Breast epithelium (tissue), 4 donors: ENCODE results near the gene ZNF485. TPM values are rescaled to one million over a fixed set of nuclear protein-coding genes. Genes with fewer than 3 reads are reported as not detected.
"Not testable (repeated sequence)": the region's sequence is repeated elsewhere in the genome, so short reads cannot be mapped to it uniquely, and the experiment has no call there.

Experiments used
- DNase-seq, 2 donors: peaks; one replicate each; pipeline ENCODE4 v3.0.0-alpha.2; 2019; ENCODE audit warnings: low spot score in 2 of 2
- H3K27ac ChIP-seq, 2 donors: fragments of 200-600 bp; sonication (generic) in 1 of 2; one replicate each; pipeline ENCODE4 v1.5.1; 2016 to 2019; ENCODE audit warnings: mild to moderate bottlenecking in 1 of 2
- H3K27me3 ChIP-seq, 2 donors: fragments of 200-600 bp; sonication (generic) in 1 of 2; one replicate each; pipeline versions ENCODE4 v1.5.1 to v1.6.0; 2017 to 2019; ENCODE audit warnings: control low read depth in 1 of 2, mild to moderate bottlenecking in 1 of 2
- H3K36me3 ChIP-seq: fragments of 200-600 bp; one replicate; pipeline ENCODE4 v1.5.1; 2019
- H3K4me1 ChIP-seq, 2 donors: fragments of 200-600 bp; sonication (generic); one replicate each; pipeline ENCODE4 v1.5.1; 2016 to 2019; ENCODE audit warnings: control low read depth in 1 of 2
- H3K4me3 ChIP-seq, 3 donors: fragments of 200-600 bp; sonication (generic); 1 replicate in 2 of 3; 2 replicates in 1 of 3; pipeline ENCODE4 v1.5.1; 2016 to 2019; ENCODE audit warnings: mild to moderate bottlenecking in 3 of 3, moderate library complexity in 2 of 3
- H3K9me3 ChIP-seq, 2 donors: fragments of 200-600 bp; sonication (generic) in 1 of 2; one replicate each; pipeline ENCODE4 v1.5.1; 2016 to 2019; ENCODE audit warnings: control low read depth in 1 of 2
- CTCF ChIP-seq, 3 donors: fragments of 450-650 bp; IDR thresholded peaks; one replicate each; pipeline ENCODE4 v1.5.1; 2016 to 2017; ENCODE audit warnings: antibody characterized with exemption in 3 of 3, mild to moderate bottlenecking in 3 of 3, moderate library complexity in 3 of 3
- POLR2A ChIP-seq: fragments of 450-650 bp; IDR thresholded peaks from one replicate; pipeline ENCODE4 v1.6.1; 2016; ENCODE audit warnings: antibody characterized with exemption, mild to moderate bottlenecking, moderate library complexity
- POLR2AphosphoS5 ChIP-seq, 3 donors: sonication (generic); formaldehyde crosslinking; IDR thresholded peaks; one replicate each; pipeline ENCODE4 v1.6.1; 2017; ENCODE audit warnings: antibody characterized with exemption in 3 of 3
- intact Hi-C: fragments of 100-400 bp; cut with DNase I; formaldehyde crosslinking; loops from one replicate; pipeline ENCODE4 v1.15.1; 2023; ENCODE audit warnings: low total_unique reads
- total RNA-seq, 3 donors: library from RNA; depleted of rRNA; stranded (reverse); fragments of >200 nt; gene quantifications; one replicate each; pipeline ENCODE4 v1.1.0, GENCODE V29; 2016

Gene ZNF485
- total RNA-seq, 3 donors from 2014 or later = 3.9 to 4.5 (median 4.0) TPM

GRCh38 chr10:43595739-43596298 is 10.4 kb upstream of the ZNF485 start:
- H3K9me3 ChIP-seq = peaks cover 0 to 7% of the 10 kb centered on the region in 2 donors
- no peak for DNase-seq
- intact Hi-C loops = no loop called here
- no peaks in the 10 kb centered on the region for H3K36me3 ChIP-seq
- TF ChIP-seq POLR2A (no peak), POLR2AphosphoS5 (IDR thresholded peaks at IDR 0.05) (no peak), CTCF (IDR thresholded peaks at IDR 0.05) (no peak)
- no peak overlapping the region for H3K4me3 ChIP-seq
- no peak overlapping the region for H3K27ac ChIP-seq
- no peaks in the 10 kb centered on the region for H3K4me1 ChIP-seq
- H3K27me3 ChIP-seq = no peaks in the 10 kb centered on the region

- H3K27ac ChIP-seq = no peak overlapping the region
- intact Hi-C loops = no loop called here
- H3K4me1 ChIP-seq = no peaks in the 10 kb centered on the region
- no peak for TF ChIP-seq POLR2A
- no peak for TF ChIP-seq POLR2AphosphoS5 (IDR thresholded peaks at IDR 0.05)
- no peak for TF ChIP-seq CTCF (IDR thresholded peaks at IDR 0.05)
- DNase-seq = no peak
- H3K9me3 ChIP-seq = peaks cover 0 to 3% of the 10 kb centered on the region in 2 donors
- no peak overlapping the region for H3K4me3 ChIP-seq
- H3K27me3 ChIP-seq = no peaks in the 10 kb centered on the region
- no peaks in the 10 kb centered on the region for H3K36me3 ChIP-seq
Measured at GRCh38 chr10:43596546-43596945, 9.7 kb upstream of the ZNF485 start.

GRCh38 chr10:43598446-43598845 is 7.8 kb upstream of the ZNF485 start:
- H3K4me3 ChIP-seq = no peak overlapping the region
- TF ChIP-seq POLR2AphosphoS5 (IDR thresholded peaks at IDR 0.05) (no peak), POLR2A (no peak), CTCF (IDR thresholded peaks at IDR 0.05) (no peak)
- H3K9me3 ChIP-seq = no peaks in the 10 kb centered on the region
- no peak overlapping the region for H3K27ac ChIP-seq
- H3K36me3 ChIP-seq = no peaks in the 10 kb centered on the region
- H3K27me3 ChIP-seq = no peaks in the 10 kb centered on the region
- H3K4me1 ChIP-seq = no peaks in the 10 kb centered on the region
- DNase-seq = no peak
- intact Hi-C loops = no loop called here

GRCh38 chr10:43599333-43599732 is 6.9 kb upstream of the ZNF485 start:
- H3K27me3 ChIP-seq = no peaks in the 10 kb centered on the region
- no peaks in the 10 kb centered on the region for H3K9me3 ChIP-seq
- DNase-seq = no peak
- intact Hi-C loops = no loop called here
- H3K4me3 ChIP-seq = no peak overlapping the region
- no peak overlapping the region for H3K27ac ChIP-seq
- H3K36me3 ChIP-seq = no peaks in the 10 kb centered on the region
- TF ChIP-seq POLR2A (no peak), POLR2AphosphoS5 (IDR thresholded peaks at IDR 0.05) (no peak), CTCF (IDR thresholded peaks at IDR 0.05) (no peak)
- no peaks in the 10 kb centered on the region for H3K4me1 ChIP-seq

GRCh38 chr10:43601576-43601975 is 4.7 kb upstream of the ZNF485 start:
- H3K27ac ChIP-seq, H3K27me3 ChIP-seq, H3K9me3 ChIP-seq, H3K4me1 ChIP-seq, intact Hi-C loops, DNase-seq, H3K36me3 ChIP-seq, H3K4me3 ChIP-seq: not testable (repeated sequence)

- H3K27ac ChIP-seq = peak overlapping the region; percentile 58 to 88
- intact Hi-C loops = no loop called here
Measured at GRCh38 chr10:43605850-43606322, 352 bp upstream of the ZNF485 start.

More at GRCh38 chr10:43605850-43606322, 352 bp upstream of the ZNF485 start:
- peak overlapping the region; percentile 76 to 99 (median 96) for H3K4me3 ChIP-seq
- no peaks in the 10 kb centered on the region for H3K36me3 ChIP-seq
- DNase-seq = no peak
- TF ChIP-seq CTCF (IDR thresholded peaks at IDR 0.05) (no peak), POLR2A (no peak), POLR2AphosphoS5 (IDR thresholded peaks at IDR 0.05) (no peak)
- H3K9me3 ChIP-seq = no peaks in the 10 kb centered on the region
- no peaks in the 10 kb centered on the region for H3K27me3 ChIP-seq
- H3K4me1 ChIP-seq = peaks cover 0 to 6% of the 10 kb centered on the region in 2 donors
